ENCODE results near the gene ZPBP2.
"Not testable (repeated sequence)": the region's sequence is repeated elsewhere in the genome, so short reads cannot be mapped to it uniquely, and the experiment has no call there.

The ZPBP2 gene

DNA sequence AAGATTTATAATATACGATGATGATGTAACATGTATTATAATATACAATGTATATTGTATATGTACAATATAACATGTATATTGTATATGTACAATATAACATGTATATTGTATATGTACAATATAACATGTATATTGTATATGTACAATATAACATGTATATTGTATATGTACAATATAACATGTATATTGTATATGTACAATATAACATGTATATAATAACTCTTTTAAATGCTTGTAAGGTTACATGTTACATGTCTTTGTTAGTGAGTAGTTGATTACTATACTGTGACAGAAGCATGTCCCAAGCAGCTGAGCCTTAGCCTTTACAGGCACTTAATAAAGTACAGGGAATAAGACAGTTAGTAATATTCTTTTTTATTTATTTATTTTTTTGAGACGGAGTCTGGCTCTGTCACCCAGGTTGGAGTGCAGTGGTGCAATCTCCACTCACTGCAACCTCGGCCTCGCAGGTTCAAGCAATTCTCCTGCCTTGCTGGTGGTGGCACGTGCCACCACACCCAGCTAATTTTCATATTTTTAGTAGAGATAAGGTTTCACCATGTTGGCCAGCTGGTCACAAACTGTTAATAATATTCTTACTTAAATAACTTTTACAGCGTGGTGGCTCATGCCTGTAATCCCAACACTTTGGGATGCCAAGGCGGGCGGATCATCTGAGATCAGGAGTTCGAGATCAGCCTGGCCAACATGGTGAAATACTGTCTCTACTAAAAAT, 11.9 kb upstream of the ZPBP2 start:
- not testable (repeated sequence) for DNase-seq

DNA sequence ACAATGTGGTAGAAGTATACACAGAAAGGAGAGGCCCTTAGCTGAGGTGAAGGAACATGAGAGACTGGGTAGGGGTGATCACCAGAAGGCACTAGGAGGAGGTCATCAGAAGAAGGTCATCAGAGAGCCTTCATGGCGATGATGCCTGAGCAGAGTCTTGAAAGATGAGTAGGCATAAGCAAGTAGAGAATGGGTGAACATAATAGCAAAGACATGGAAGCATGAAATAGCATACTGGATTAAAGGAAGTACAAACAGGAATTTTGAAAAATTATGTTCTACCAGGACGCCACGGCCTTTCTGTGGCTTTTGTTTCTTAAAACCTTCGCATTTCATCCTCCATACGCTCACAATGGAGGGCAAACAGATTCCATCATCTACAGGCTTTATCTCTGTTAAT, 6.8 kb upstream of the ZPBP2 start:
- DNase-seq, result no peak

DNA sequence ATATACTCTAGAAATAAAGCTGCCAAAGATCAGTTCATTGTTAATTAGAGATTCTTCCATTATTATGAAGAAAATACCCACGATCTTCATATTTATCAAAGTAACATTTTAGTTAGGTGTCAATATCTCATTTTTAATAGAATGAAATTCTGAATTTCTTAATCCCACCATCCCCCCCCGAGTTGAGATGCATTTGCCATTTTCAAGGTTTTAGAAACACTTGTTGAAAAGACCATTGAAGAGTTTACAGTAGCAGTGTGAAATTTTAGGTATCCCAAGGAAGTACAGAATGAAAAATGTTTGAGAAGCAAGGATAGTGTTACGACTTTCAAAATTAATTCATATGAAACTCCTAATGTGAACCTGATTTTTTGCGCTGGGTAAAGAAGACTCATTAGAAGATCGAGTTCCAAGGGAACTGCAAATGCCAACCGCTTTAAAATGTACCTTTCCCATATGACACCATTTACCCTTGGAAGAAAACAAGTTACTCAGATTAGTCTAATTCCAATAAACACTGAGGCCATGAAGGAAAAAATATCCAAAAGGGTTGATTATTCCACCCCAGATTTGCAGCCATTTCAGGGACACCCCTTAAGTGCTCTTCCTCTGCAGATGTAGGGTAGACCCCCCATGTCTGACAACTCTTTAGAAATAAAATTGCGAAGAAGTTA, 4.6 kb upstream of the ZPBP2 start:
- DNase-seq, result no peak

DNA sequence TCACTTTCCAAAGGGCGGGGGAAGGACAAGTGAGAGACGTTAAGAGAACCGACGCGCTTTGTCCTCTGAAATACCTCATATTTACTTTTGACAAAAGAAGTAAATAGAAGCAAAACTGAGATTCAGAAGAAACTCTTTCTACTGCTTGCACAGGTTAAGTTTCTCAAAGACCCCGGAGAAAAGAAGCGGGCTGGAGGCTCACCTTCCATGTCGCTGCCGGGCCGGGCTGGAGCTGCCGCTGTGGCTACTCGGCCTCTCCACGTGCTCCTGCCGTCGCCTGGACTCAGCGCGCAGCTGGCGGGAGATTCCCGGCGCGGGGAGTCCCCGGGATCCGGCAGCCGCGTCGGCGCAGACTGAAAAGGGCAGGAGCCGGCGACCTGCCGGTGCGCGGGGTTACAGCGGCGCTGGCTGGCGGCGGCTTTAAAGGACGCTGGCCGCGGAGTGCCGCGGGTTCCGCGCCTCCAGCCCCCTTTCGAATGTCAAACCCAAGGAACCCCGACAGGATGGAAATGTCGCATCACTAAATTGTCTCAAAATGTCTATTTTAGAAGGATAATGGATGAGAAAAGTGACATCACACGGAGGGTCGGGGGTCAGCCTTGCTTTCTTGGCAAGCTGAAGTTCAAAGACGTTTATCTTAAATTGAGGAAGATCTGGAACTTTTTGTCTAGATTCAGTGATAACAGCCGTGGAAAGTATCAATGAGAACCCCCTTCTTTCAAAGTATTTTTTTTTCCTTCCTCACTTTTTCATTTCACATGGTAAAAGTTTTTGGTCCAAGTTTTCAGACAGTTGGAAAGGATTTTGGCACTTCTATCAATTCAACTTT, 3.9 kb upstream of the ZPBP2 start, which contains the start of gene IKZF3:
TSS of gene IKZF3 (minus strand) at position 395 of the 829 bp plus-strand sequence. CDS start at position 209, 186 bp downstream.
- DNase-seq, result peak; percentile 57

DNA sequence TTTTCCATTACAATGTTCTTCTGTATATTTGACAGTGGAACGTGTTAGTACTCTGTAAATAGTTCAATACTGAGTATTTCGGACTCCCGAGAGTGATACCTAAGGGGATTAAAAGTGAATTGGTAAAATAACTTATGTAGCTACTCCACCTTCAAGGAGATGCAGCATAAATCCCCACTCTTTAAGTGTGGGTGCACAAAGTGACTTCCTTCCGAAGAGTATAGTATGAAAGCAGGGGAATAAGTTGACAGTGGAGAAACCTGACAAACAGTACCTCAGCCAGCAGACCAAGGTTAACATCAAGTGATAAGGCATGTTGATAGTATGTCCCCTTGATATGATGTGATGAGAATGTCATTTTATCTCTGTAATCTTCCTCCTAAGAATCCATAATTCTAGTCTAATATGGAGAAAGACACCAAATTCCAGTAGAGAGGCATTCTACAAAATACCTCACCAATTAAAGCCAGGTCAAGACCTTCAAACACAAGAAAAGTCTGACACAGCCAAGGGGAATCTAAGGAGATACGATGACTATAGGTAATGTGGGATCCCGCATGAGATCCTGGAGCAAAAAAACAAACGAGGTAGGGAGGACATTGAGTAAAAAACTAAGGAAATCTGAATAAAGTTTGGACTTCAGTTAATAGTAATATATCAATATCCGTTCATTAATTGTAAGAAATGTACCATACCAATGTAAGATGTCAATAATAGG, 1.8 kb upstream of the ZPBP2 start:
- DNase-seq, result no peak

DNA sequence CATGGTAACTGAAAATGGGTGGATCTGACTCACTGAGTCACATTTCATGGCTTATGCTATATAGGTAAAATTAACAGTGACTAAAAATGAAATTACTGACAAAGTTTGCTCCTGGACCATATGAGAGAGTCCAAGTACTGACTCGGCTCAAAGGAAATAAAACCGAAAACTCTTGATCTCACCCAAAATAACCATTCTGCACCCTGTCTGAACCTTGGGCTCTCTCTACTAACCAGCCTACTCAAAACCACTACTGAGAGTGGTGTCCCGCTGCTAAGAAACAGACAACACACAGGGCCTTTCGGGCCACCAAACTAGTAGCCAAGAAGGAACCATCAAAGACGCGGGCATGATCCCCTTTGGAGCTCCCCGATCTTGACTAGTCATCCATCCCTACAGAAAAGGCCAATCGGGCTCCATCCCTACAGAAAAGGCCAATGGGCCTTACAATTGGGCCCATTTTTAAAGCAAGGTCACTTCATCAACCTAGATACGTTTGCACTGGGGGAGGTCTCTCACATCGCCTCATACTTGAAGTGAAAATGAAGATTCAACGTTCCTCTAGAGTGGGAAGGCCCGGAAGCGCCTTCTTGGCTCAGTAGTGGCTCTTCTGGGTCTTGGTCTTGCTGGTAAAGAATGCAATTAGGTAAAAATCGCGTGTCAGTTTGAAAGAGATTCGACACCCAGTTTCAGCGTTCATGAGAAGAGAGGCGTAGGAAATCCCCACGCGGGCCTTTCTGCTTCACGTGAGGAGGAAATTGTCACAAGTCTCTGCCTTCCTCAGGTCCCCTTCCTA, 720 bp upstream of the ZPBP2 start:
- DNase-seq, result no peak

DNA sequence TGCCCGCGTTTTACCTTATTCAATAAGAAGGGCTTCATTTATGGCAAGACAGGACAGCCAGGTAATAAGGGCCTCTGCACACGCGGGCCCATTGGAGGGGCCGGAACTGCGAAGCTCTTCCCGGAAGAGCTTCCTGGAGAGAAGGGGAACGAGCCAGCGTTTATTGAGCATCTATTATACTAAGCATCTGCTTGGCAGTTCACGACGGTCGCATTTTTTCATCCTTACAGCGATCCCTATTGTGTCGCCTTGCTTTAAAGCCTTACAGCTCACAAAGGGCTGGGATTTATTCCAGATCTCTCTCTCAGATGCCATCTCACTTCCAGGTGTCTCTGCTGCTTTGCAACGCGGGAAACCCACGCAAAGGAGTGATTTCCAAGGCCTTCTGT, 546 bp downstream of the ZPBP2 start:
- no peak for DNase-seq

DNA sequence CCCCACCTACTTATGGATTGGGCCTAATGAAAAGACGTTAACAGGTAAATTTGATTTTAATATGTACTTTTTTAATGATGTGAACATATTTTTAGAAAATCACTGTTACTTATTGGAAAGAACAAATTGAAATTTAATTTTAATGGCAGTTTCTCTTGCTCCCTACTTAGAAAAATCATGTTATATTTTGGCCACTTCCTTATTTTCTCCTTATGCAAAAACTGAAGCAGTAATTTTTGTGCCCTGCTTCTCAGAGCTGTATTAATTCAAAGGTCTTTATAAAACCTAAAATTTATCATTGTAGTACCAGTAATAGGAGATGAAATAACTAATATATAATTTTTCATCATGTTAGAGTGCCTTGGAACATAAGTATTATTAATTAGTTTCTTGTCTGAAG, 2.8 kb downstream of the ZPBP2 start:
- no peak for DNase-seq

DNA sequence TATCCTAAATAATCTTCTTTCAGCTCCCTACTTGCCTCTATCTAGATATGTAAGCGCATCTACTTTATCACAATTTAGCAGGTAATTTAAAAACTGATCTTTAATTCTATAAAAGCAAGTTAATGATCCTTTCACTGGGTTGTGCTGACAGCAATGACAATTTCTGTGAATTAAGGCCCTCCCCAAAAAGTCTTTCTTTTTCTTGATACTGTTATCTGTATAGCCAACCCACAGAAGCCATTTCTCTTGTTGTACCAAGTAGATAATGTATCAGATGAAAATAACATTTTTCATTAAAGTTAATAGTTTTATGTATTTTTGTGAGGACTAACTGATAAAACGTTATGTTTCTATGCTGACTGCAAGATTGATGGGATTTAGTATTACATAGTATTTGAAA, 3.8 kb downstream of the ZPBP2 start:
- no peak for DNase-seq

DNA sequence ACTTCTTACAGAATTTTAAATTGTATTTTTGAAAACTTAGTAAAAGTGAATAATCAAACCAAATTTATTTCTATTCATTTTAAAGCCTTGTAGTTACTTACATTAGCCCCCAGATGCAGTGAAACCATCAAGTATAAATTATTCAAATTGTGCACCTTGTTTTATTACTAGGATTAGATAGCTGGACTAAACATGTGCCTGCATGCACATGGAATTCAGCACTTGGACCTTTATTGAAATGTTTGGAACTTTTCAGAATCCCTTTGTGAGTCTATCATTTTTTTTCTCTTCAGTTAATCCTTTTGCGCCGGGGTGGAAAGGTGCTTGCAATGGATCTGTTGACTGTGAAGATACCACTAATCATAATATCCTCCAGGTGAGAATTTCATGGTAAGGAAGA, 4.7 kb downstream of the ZPBP2 start:
- DNase-seq, result no peak

DNA sequence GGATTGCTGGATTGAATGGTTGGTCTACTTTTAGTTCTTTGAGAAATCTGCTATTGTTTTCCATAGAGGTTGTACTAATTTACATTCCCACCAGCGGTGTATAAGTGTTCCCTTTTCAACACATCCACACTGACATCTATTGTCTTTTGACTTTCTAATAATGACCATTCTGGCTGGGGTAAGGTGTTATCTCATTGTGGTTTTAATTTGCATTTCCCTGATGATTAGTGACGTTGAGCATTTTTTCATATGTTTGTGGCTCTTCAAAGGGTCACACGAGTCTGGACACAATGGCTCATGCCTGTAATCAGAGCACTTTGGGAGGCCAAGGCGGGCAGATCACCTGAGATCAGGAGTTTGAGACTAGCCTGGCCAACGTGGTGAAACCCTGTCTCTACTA, 18.1 kb downstream of the ZPBP2 start:
- DNase-seq, result not testable (repeated sequence)

DNA sequence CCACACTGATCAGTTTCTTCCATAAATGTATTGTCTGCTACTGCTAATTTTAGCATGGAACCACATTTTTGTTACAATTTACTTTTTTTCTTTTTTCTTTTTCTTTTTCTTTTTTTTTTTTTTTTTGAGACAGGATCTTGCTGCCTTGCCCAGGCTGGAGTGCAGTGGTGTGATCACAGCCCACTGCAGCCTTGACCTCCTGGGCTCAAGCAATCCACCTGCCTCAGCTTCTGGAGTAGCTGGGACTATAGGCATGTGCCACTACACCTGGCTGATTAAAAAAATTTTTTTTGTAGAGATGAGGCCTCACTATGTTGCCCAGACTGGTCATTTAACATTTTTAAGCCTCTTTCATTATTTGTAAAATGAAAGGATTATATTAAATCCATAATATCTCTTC, 19.1 kb downstream of the ZPBP2 start:
- no peak for DNase-seq

DNA sequence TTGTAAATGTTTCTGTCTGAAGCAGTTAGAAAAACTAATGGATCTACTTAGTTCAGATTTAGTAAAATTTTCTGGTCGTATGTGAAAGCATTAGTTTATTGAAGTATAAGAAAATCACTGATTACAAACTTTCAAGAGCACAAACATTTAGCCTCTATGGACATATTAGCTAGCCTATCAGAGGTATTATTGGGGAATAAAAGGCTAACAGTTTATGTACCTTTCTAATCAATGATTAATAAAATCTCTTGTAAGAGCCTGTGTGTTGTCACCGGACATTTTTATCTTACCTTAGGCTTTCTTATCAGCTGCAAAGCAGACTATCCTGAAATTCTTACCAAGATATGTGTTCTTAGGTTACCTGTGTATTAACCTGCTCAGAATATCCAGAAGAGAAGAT, 21.2 kb downstream of the ZPBP2 start:
- no peak for DNase-seq

DNA sequence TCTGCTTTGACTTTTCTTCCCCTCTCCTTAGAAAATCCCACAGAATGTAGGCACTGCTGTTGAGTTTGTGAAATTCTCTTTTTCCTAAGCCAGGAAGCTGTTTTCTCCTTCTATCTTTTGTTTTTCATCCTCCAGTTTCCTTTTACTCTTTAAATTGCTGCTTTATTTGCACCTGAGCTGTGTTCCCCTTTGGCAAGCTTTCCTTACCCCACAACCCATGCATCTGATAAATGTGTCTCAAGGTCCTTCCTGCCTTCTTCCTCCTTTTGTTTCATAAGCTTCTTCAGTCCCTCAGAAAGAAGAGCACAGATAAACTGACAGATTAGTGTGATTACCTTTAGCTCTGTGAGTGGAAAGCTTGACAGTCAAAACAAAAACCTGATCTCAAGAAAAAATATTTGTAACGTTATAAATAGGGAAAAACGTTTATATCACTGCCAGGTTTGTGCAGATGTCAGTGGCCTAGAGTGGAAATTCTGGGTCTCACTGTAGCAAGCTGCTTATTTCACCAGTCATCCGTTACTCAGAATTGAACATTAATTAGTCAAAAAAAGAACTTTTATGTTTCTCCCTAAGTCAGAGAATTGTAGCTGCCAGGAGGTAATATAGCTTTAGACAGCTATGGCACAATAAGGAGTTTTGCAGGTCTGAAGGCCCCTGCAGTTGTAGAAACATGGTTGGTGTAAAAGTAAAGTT, 26.8 kb downstream of the ZPBP2 start:
- no peak for DNase-seq

DNA sequence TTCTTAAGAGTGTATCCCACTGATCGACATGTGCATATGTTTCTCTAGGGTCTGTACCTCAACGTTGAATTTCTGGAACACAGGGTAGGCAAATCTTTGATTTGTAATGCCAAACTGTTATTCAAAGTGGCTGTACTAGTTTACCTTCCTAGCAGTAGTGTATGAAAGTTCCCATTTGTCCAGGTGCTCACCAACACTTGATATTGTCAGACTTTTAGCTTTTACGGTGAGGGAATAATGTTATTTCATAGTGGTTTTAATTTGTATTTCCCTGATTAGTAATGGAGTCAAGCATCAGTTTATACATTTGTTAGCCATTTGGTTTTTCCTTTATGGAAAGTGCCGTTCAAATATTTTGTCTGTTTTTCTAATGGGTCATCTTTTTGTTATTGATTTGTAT, 30.1 kb downstream of the ZPBP2 start:
- DNase-seq, result no peak

DNA sequence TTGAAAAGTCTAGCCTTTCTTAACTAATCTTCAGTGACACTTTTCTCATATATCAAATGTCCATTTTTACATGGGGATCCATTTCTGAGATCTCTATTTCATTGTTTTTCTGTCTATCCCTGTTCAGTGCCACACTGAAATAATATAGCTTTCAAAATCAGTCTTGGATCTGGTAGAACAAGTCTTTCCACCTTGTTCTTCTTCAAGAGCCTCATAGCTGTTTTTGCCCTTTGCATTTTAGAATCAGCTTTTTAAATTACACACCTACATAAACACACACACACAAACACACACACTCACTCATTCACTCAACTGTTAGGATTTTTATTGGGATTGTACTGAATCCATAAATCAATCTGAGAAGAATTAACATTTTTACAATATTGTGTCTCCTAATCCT, 31.2 kb downstream of the ZPBP2 start:
- DNase-seq, result no peak

DNA sequence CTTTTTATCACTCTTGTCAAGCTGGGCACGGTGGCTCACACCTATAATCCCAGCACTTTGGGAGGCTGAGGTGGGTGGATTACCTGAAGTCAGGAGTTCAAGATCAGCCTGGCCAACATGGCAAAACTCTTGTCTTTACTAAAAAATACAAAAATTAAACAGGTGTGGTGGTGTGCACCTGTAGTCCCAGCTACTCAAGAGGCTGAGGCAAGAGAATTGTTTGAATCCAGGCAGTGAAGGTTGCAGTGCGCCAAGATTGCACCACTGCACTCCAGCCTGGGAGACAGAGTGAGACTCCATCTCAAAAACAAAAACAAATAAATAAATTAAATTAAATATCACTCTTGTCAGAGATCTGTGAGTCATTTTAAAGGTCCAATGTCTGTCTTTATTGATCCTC, 34.0 kb downstream of the ZPBP2 start:
- DNase-seq, result not testable (repeated sequence)

DNA sequence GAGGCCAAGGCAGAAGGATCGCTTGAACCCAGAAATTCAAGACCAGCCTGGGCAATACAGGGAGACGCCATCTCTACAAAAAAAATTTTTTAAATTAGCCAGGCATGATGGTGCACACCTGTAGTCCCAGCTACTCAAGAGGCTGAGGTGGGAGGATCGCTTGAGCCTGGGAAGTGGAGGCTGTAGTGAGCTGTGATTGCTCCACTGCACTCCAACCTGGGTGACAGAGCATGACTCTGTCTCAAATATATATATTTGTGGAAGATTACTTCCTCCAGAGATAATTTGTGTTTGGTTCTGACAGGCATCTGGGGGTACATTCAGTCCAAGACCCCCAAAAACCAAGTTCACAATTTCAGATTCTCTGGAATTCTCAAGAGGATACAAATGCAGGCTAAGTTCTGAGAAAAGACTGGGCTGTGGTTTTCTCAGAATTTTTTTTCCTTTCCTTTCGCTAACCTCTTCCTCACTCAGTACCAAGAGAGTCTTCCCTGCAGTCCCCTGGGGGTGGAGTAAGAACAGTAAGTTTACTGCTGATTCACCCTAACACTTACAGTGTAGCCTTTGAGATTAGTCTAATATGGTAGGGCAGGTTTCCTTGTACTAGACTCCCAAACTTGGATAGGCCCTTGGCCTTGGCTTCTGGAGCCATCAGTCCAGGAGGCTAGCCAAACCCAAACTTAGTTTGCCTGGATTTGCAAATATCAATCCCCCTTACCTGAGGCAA, 35.3 kb downstream of the ZPBP2 start:
- DNase-seq, result no peak

DNA sequence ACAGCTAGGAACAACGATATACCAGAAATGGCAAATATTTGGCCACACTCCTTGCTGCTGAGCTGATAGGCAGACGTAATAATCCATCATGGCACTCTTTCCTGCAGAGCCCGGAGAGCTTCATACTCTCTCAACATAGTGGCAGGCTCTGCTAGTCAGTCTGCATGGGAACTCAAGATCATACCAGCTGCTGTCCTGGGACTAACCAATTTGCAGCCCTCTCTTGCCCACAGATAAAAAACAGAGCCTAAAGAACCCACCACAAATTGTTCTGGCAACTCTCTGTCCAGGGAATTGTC, 36.9 kb downstream of the ZPBP2 start:
- no peak for DNase-seq

DNA sequence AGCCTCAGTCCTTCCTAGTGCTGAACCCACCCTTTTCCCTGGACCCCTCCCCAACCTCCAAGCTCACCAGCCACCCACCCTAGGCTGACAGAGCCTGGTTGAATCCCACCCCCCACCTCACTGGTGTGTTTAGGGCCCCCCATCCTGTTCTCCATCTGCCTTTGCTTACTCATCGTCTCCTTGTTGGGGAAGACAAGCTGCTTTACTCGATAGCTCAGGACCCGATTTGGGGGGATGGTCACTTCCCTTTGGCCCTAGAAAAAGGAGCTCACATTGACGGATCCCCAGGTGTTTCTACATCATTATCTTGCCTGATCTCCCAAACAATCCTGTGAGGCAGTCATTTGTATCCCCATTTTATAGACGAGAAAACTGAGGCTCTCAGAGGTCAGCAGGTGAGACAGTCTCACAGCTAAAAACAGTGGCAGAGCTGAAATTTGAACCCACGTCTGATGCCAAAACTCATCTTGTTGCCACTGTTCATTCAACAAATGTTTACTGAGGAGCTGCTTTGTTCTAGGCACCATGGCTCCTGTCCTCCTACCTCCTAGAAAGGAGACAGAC, 40.9 kb downstream of the ZPBP2 start:
- DNase-seq, result no peak

DNA sequence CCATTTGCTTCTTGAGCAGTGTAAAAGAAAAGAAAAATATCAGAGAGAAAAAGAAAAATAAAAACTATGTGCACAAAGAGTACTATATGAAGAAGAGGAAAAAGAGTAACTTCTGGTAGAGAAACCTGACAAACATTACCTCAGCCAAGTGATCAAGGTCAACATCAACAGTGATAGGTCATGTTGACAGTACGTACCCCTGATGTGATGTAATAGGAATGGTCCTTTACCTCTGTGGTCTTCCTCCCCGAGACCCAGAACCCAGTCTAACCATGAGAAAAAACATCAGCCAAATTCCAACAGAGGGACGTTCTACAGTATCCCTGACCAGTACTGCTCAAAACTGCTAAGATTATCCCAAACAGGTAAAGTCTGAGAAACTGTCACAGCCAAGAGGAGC, 46.0 kb downstream of the ZPBP2 start:
- no peak for DNase-seq

Measured in NCI-H345 (cell line).